ENCODE data around the gene ZSCAN30.

GRCh38 chr18:35253655-35254287, 36.3 kb downstream of the ZSCAN30 start:
- TF ChIP-seq POLR2AphosphoS5 (IDR thresholded peaks at IDR 0.05; ENCODE audit: low read depth, low read length) (no peak), POLR2A (IDR thresholded peaks at IDR 0.05; ENCODE audit: low read depth, low read length) (no peak)
